Stimulated activated CD4-positive, alpha-beta T cell treated with anti-CD3 and anti-CD28 coated beads, Interleukin-12 subunit alpha, Interleukin-12 subunit beta, amount 100 ng/mL, for 4 hours (primary cell): Measurements from ENCODE around the gene TEX29.

Source experiments
- DNase-seq: peaks from one replicate; pipeline ENCODE4 v3.0.0-alpha.2; 2020

The TEX29 gene

DNA sequence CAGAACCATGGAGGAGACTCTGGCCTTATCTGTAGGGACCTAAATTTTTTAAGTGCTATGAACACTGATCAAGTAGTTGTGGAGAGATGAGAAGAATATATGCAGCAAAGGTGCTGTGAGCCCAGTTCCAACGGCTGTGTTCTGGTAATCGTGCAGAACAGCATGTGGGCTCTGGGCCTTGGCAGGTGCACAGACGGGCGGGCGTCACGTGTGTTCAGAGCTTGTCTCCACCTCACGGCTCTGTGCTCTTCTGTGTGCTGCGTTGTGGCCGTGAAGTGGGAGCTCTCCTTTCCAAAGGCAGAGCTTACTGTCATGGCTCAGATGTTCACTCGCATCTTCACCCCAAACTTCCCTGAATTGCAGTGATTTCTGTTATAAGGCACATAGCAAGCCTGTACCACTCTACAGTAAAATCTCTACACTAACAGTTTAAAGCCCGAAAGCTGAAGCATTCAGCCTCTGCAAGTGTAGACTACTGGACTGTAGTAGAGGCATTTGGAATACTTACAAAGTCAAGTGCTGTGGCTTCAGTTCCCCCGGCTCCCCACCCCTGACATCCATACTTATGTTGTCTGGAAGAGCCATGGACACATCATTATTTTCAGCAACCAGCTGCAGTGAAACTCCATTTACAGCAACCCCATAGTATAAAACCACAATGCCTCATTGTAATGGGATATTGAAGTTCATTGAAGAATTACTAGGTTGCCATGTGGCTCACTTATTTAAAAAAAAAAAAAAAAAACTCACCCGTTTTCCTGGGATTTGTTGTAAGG lies 27.5 kb upstream of the TEX29 start:
- no peak for DNase-seq

DNA sequence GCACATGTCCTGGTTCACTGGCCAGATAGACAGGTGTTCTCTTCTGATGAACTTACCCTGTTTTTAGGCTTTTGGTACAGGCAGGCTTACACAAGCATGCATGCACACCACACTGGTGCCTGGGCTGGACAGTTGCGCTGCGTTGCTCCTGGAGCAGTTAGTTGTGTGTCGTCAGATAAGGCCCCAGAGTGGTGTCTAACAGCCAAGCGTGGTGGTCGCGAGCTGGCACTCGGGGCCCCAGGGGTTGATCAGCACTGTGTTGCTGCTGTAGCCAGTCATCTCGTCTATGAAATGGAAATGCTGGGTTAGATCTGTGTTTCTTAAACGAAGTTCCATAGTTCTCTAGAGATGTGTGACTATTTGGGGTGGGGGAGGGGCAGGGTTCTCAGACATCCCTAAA lies 24.6 kb upstream of the TEX29 start:
- DNase-seq, result no peak

DNA sequence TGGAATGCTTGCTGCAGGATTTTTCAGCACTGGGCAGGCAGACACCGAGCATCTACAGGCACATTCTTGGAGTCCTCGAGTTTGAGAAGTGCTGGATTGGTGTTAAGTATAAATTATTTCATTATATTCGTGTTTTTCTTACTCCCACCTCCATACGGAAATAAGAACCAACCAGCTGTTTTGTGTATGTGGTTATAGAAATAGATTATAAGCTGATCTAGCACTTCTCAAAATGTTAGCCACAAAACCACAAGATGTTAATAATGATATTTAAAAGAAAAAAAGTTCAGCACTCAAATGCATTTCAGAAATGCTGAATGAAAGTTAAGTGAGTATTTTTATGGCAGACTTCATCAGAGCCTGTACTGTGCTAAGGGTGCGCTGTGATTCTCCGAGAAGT lies 24.0 kb upstream of the TEX29 start:
- DNase-seq, result no peak

DNA sequence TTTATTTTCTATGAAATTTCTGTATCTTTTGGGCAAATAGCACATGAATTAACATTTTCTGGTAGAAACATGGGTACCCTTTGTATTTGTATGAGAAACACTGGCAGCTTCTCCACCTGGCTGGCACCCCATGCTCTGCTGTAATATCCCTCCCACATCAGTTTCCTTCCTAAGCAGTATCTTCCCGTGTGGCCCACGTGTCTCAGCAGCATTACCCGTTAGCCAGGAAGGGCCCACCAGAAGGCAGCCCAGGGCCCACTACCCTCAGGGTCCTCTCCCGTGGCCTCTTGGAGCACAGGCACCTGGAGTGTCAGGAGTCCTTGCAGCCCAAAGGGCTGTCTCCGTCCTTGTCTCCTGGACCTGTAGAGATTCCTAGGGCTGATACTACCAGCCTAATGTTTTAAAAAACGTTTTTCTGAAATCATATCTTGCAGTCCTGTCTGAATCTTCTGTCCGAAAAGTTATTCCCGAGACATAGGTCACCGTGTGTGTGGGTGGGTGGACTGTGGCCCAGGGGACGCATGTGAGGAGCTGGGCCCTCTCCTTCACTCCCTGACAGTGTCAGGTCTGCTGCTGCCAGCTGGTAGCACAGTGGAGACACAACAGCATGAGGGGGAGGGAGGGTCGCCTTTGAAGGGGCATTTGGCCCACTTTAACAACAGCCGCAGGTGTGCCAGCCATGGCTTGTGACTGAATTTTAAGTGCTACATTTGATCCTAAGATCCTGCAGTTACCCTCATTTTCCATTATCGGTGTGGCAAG lies 22.0 kb upstream of the TEX29 start:
- DNase-seq, result no peak

DNA sequence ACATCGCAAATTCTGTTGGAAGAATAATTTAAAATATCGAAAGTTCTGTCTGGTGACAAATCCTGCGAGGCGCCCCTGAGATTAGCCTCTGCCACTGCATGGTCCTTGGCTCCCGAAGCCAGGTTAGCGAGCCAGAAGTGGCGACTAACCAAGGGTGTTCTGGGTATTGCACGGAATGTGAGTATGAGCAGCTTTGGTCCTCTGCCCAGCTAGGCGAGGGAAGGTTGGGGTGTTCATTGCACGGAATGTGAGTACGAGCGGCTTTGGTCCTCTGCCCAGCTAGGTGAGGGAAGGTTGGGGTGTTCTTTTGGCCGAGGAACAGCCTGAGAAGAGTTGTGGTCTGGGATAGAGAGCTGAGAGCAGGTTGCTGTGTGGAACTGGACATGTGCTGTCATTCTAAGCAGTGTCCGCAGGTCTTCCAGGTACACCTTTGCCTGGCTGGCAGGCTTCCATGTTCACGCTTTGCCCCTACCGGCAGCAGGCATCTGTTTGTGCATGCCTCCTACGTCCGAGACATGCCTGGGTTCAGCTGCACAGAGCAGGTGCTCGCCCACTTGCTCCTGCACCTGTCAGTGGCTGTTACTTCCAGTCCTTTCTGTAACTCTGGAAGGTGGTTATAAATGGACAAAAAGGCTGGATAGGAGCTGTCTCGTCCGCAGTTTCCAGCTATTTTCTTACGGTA lies 18.3 kb upstream of the TEX29 start:
- no peak for DNase-seq

DNA sequence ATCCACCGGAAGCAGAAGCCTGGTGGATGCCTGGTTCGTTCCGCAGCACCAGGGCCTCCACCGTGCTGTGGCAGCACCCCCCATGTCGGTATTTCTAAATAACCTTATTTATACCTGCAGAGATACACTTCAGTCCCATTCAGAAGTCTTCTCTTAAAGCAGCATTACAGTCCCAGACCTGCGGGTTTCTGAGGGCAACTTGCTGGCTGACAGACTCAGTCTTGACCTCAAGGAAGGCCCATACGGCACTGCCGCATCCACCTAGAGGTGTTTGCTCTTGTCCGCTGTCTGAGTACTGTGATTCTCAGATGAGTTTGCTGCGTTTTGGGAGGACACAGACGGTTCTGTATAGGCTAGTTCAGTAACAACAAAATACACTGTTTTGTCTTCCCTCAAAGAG lies 16.9 kb upstream of the TEX29 start:
- DNase-seq, result no peak

DNA sequence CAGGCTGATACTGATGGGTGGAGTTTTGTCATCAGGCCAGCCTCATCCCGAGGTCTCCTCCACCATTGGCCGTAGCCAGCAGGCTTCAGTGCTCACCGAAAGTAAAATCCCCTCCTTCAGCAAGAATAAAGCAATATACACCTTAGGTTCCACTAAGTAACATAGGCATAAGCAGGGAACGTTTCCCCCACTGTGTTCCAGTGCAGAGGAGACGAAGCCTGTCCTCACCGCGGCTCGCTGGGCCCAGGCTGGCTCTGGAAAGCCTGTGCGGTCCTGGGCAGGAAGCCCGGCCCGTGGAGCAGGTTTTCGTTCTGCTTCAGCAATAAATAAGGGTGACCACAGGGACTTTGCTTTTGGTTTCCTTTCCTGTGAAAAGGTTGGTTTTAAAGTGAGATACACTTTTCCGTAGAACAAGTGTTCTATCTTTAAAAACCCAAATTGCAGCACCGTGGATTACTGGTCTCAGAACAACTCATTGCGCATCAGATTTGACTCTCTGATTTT lies 16.3 kb upstream of the TEX29 start:
- DNase-seq, result no peak

DNA sequence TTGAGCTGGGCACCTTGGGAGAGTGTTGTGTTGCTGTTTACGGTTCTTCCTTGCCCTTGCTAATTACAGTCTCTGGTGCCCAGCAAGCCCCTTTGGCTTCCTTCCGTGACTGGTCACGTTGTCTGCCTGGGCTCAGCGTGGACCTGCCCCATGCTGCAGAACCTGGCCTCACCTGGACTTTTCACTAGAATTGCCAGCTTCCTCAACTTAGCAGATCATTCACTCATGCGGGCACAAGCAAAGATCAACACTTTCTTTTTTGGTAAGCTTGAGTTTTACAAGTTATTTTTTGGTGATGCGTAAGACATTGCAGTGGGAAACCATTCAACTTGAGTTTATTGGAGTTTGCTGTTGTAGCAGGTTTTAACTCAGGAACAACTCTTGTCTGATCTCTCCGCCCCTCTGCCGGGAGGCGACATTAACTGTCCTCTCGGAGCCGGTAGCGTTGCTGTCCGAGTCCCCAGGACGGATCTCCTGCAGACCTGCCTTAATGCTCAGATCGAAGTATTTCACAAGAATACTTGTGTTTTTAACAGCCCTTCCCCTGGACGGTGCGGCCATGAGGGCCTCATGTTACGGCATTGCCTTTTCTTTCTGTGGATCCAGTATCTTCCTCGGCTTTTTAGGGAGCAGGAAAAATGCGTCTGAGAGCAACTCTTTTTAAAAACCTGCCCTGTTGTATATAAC lies 15.7 kb upstream of the TEX29 start:
- no peak for DNase-seq

DNA sequence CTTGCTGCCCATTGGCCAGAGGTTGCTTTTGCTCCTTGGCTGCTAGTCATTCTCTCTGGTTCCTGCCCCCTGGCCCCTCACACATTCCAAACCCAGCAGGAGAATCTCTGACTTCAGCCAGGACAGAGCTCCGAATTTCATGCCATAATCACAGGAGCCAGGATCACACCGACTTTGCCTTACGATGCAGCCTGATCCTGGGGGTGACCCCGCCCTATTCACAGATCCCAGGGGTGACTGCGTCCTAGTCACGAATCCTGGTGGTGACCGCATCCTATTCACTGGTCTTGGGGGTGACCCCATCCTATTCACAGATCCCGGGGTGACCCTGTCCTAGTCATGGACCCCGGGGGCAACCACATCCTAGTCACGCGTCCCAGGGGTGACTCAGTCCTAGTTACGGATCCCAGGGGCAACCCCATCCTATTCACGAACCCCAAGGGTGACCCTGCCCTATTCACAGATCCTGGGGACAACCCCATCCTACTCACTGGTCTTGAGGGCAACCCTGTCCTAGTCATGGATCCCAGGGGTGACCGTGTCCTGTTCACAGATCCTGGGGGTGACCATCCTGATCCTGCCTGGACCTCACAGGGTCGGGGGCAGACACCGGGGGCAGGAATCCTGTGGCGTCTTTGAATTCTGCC lies 7.4 kb upstream of the TEX29 start:
- no peak for DNase-seq

DNA sequence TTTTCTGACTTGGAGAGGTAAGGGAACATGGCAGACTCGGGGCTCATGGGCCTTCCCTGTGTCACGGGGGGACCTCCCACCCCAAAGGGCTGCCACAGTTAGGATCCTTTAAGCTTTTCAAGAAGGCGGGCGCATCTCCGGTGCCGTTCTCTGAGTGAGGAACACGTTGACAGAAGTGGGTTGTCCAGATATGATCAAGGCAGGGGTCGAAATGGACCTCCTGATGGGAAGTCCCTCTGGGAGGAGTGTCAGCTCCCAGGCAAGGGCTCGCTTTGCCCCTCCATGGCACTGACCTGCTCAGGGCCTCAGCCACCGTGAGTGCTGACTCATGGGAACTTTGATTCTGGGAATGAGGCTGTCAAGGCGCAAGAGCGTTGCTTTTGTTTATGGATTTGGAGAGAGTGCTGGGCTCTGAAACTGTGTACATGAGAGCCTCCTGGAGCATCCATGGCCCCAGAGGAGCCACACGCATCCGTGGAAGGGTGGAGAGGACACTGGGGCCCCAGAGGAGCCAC lies 6.5 kb upstream of the TEX29 start:
- no peak for DNase-seq

DNA sequence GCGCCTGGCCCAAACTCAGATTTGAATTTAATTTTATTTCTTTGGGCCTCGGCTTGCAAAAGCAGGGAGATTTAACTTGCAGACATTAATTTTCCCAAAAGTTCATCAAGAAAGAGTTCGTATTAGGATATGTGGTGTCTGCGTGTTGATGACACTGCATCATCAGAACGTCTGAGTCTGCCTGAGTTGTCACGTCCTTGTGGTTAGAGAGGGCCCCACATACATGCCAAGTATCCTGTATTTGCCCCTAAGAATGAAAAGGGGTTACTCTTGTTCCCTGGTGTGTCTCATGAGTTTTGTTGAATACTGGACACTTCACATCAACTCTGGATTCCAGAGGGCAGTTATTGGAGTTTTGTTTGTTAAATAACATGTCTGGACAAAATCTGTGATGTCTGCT lies 5.6 kb upstream of the TEX29 start:
- no peak for DNase-seq

DNA sequence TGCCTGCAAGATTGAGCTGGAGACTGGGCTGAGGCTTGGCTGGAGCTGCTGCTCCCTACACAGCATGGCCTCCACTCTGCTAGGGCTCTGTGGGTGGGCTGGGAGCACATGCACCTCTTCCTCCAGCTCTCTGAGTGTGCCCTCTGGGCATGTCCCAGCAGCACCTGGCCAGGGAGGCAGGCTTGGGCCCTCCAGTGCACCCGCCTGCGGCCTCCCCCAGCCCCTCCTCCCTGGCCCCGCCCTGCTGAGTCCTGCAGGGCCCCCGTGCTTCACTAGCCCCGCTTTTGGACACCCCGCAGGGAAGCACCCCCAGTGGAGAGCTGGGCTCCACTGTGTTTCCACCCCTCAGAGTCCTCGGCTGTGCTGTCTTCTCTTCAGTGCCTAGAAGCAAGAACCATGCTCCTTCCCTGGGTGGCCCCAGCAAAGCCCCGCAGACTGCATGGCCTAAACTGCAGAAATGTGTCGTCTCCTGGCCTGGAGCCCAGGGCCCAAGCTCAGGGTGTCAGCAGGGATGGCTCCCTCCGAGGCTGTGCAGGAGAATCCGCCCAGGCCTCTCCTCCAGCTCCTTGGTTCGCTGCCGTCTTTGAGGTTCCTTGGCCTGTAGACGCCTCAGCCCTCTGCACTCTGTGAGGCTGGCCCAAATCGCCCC lies 5.0 kb upstream of the TEX29 start:
- no peak for DNase-seq

DNA sequence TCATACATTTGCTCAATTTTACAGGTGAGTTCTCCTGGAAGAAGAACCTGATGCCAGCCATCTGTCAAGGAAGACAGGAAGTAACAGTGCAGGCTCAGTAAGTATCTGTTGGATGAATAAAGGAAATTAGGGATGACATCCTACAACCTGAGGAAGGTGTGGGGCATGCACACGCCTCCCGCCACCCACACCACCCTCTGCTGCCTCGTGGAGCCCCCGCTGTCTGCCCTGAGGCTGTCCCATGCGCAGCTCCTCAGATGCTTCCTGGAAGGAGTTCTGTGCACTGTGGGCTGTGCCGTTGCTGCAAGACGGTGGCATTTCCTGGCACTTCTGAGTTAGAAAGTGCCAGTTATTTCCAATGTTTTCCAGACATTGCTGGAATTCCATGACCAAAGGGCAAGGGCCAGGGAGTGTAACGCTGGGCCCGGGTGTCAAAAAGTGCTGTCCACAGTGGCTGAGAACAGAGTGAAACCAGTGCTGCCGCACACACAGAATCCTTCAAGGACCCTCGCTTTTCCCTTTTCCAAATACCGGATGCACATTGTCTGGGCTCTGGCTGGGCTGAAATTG lies 4.2 kb upstream of the TEX29 start:
- DNase-seq, result no peak

DNA sequence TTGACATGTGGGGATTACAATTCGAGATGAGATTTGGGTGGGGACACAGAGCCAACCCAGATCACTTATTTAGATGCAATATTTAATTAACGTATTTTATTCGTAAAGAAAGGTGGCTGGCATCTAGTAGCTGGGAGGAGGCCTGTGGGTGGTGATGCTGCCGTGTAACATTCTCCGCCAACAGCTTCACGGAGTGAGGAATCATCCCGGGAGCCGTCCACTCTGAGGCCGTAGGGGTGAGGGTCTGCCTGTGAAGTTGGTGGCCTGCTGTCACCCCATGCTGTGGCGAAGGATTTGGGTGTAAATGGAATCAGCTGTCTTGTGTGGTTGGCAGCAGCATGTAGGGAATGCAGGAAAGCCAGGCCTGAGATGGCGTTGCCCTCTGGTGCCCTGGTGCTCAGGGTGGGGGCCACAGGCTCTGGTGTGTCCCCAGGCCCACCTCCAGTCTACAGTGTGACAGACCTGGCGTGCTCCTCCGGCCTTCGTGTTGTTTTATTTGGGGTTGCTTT lies 3.3 kb upstream of the TEX29 start:
- no peak for DNase-seq

DNA sequence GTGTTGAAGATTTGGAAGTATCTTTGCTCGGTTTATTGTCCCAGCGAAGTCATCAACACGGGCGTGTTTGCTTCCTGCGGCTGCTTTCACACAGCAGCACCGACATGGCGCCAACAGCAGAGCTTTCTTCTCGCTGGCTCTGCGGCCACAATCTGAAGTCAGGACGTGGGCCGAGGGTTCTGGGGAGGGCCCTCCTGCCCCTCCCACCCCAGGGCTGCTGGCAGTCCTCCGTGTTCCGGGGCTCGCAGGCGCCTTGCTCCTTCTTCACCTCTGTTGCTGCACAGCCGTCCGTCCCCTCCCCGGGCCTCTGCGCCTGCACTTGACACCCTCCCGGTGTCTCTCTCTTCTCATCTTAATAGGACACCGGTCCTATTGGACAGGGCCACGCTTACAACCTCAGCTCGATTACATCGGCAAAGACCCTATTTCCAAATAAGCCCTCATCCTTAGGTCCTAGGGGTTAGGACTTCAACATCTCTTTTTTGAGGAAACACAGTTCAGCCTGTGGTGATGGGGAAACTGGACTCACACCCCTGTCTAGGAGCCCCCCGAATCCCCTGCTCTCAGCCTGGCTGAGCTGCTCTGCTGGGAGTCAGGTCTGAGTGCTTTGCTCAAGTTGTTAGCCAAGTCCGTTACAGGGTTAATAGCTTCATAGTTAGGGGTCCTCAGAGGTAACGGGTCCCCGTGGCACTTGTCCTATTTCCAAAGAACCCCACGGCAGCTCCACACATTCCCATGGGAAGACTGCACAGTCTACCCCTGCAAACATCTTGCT lies 2.7 kb upstream of the TEX29 start:
- no peak for DNase-seq

DNA sequence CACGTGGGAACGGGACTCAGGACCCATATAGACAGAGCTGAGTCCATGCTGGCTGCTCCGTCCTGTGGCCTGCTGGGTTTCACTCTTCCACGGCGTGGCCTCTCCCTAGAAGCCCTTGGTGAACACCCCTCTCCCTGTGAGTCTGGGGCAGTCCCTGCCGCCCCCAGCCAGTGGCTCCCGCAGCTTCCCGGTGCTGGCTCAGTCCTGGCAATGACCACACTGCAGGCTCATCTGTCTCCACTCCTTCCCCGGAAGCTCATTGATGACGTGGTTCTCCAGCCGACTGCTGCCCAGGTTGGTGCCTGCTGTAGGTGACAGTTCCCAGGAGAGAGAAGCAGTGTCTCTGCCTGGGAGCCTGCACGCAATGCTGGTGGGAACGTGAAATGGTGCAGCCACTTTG lies 2.1 kb upstream of the TEX29 start:
- DNase-seq, result no peak

DNA sequence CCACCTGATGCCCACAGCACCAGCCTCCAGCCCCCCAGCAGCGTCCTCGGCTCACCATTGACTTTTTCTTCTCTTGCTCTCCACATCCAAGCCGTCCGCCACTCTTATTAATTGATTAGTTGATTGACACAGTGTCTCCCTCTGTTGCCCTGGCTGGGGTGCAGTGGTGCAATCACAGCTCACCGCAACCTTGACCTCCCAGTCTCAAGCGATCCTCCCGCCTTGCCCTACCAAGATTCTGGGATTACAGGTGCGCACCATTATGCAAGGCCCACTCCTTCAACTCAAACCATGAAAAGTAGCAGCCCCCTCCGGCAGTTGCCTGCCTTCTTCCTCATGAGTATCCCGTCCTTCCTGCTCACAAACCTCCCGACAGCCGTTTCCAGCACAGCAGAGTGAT lies 921 bp upstream of the TEX29 start:
- DNase-seq, result no peak

DNA sequence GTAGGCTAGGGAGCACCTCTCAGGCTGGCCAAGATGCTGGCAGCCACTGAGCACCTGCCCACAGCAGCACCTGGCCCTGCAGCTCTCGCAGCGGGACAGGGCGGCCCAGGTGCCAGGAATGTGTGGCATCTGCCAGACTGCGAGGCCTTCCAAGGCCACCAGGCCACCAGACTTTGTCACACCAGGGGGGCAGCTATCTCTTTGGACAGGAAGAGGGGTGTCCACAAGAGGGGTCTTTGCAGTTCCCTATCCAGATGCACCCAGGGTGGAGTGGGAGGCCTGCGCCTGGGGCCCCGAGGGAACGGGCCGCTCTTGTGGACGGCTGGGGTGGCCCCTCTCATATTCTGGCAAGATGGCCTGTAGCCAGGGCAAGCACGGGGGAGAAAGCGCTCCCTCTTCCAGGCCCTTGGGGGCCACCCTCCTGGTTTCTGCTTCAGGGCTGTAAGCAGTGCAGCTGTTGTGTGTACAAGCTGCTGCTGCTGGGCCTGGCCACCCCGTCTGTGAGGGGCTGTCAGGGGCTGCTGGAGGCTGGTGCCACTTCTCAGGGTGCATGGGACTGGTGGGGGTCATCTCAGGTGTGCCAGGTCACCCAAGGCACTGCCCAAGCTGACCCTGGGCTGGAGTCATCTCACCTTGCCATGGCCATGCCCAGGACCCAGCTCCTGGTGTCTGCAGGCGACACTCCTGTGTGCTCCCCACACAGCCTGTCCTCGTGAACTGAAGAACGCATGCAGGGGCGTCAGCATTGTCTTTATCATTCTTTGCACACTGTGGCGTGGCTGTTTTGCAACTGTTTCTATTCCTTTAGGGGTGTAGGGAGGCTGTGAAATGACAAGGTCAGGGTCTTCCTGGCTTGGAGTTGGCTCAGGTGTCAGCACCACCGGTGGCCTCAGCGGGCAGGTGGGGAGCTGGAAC lies 1.8 kb downstream of the TEX29 start:
- no peak for DNase-seq

DNA sequence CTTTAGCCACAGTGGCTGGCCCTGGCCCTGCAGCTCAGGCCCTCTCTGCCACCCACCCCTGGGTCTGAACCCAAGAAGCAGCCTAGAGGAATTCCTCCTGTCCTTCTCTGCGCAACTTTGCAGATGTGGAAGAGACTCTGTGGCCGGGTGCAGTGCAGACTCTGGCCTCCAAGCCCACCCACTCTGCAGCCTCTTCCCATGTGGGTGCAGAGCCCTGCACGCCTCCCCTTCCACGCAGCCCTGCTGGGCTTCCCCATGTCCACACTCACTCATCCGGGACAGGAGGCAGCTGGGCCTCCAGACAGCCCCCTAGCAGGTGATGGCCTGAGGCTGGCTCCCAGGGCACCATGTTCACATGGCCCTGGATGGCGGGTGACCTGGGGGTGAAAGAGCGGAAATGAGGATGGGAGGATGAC lies 2.5 kb downstream of the TEX29 start:
- DNase-seq, result no peak
